Measurements from ENCODE around the gene STXBP5L.

DNA sequence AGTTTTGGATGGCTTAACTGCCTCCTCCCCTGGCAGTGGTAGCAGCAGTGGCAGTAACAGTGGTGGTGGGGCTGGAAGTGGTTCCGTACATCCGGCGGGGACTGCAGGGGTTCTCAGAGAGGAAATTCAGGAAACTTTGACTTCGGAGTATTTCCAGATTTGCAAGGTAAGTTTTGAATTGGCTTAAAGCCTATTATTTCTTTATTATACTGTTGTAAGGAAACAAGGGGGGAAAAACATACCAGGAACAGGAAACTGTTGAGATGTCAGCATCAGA lies 1.5 kb downstream of the STXBP5L start:
- TF ChIP-seq, protein P1, sequence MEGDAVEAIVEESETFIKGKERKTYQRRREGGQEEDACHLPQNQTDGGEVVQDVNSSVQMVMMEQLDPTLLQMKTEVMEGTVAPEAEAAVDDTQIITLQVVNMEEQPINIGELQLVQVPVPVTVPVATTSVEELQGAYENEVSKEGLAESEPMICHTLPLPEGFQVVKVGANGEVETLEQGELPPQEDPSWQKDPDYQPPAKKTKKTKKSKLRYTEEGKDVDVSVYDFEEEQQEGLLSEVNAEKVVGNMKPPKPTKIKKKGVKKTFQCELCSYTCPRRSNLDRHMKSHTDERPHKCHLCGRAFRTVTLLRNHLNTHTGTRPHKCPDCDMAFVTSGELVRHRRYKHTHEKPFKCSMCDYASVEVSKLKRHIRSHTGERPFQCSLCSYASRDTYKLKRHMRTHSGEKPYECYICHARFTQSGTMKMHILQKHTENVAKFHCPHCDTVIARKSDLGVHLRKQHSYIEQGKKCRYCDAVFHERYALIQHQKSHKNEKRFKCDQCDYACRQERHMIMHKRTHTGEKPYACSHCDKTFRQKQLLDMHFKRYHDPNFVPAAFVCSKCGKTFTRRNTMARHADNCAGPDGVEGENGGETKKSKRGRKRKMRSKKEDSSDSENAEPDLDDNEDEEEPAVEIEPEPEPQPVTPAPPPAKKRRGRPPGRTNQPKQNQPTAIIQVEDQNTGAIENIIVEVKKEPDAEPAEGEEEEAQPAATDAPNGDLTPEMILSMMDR (IDR thresholded peaks at IDR 0.05): no peak
- no peak for TF ChIP-seq POLR2A (IDR thresholded peaks at IDR 0.05)
- no peak for TF ChIP-seq EP300 (IDR thresholded peaks at IDR 0.05)
